DOHH2 (cell line): Measurements from ENCODE around the gene SLC7A4.

Experiments used
- CTCF ChIP-seq: fragments of 200-600 bp; sonication (generic); IDR thresholded peaks from one replicate; pipeline ENCODE4 v1.5.1; 2014; ENCODE audit warnings: antibody characterized with exemption, mild to moderate bottlenecking, low read depth, low read length; ENCODE audit not compliant: poor library complexity, severe bottlenecking
- EZH2phosphoT487 ChIP-seq: fragments of 200-600 bp; sonication (generic); IDR thresholded peaks from 2 replicates; pipeline ENCODE4 v1.6.1; 2017; ENCODE audit warnings: borderline replicate concordance, mild to moderate bottlenecking, antibody characterized with exemption, low read length, moderate library complexity, mixed read lengths

DNA sequence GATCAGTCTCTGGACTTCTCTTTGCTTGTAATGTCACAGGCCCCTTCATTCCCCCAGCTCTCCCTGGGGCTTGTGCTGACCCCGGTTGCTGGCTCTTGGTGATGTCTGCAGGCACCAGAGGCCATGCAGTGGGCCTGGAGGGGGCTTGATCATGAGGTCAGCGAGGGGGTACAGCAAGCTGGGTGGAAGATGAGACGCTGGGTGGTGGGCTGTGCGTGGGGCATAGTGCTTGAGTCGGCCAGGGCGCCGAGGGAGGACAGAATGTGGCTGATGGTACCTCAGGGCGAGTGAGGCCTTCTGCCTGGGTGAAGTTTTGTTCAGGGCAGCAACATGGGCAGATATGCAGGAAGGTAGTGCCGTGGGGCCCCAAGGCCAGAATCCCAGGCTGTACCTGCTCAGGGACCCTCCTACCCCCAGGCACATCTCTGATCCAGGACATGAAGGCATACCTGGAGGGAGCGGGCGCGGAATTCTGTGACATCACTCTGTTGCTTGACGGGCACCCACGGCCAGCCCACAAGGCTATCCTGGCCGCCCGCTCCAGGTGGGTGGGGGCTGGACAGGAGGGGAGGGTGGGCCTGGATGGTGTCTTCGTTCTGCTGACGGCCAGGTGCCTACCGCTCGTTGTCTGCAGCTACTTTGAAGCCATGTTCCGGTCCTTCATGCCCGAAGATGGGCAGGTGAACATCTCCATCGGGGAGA, 36.9 kb downstream of the SLC7A4 start:
- TF ChIP-seq CTCF (no peak), EZH2phosphoT487 (no peak)
